ENCODE measurements around the gene BRWD1.

- TF ChIP-seq CTCF (IDR thresholded peaks at IDR 0.05; ENCODE audit: insufficient read depth, low read length, poor library complexity, severe bottlenecking), result no peak
- TF ChIP-seq EZH2phosphoT487 (conservative IDR thresholded peaks at IDR 0.05; ENCODE audit: low read length), result no peak
Measured at GRCh38 chr21:39186676-39187075, 126.8 kb downstream of the BRWD1 start.
